MG63 (cell line): Measurements from ENCODE around the gene MT1H. TPM values are rescaled to one million over a fixed set of nuclear protein-coding genes. Genes with fewer than 3 reads are reported as not detected.
A peak's percentile ranks its signal among the peaks of the same experiment; 100 is the strongest.
"Not testable (repeated sequence)": the region's sequence is repeated elsewhere in the genome, so short reads cannot be mapped to it uniquely, and the experiment has no call there.

Experiments
- DNase-seq: peaks from one replicate; pipeline ENCODE4 v3.0.0-alpha.2; 2020
- H3K27me3 ChIP-seq: fragments of 250-450 bp; sonication (Bioruptor Pico); 2 replicates; pipeline ENCODE4 v1.5.1; 2020; ENCODE audit warnings: mild to moderate bottlenecking, moderate library complexity
- H3K36me3 ChIP-seq: fragments of 250-450 bp; sonication (Bioruptor Pico); 2 replicates; pipeline ENCODE4 v1.5.1; 2020; ENCODE audit warnings: mild to moderate bottlenecking, moderate library complexity
- H3K4me3 ChIP-seq: fragments of 250-450 bp; sonication (Bioruptor Pico); 2 replicates; pipeline ENCODE4 v1.5.1; 2020; ENCODE audit warnings: mild to moderate bottlenecking, moderate library complexity
- H3K9me3 ChIP-seq: fragments of 250-450 bp; sonication (Bioruptor Pico); 2 replicates; pipeline ENCODE4 v1.5.1; 2020; ENCODE audit warnings: mild to moderate bottlenecking, moderate library complexity
- total RNA-seq: library from RNA; depleted of rRNA; stranded (reverse); fragments of >200 nt; shearing (Covaris generic); gene quantifications from 2 replicates; pipeline ENCODE4 v1.2.3, GENCODE V29; 2014; ENCODE audit warnings: low replicate concordance

MT1H gene
- total RNA-seq, 1 experiment from 2014 or later = not detected

GRCh38 chr16:56690420-56691122 is 21.0 kb downstream of the MT1H start:
- H3K36me3 ChIP-seq = no peaks in the 10 kb centered on the region
- no peaks in the 10 kb centered on the region for H3K27me3 ChIP-seq
- no peak overlapping the region for H3K4me3 ChIP-seq
- no peak for DNase-seq
- H3K9me3 ChIP-seq = peaks cover 4% of the 10 kb centered on the region; the same call in 1 of the 2 replicates

DNA sequence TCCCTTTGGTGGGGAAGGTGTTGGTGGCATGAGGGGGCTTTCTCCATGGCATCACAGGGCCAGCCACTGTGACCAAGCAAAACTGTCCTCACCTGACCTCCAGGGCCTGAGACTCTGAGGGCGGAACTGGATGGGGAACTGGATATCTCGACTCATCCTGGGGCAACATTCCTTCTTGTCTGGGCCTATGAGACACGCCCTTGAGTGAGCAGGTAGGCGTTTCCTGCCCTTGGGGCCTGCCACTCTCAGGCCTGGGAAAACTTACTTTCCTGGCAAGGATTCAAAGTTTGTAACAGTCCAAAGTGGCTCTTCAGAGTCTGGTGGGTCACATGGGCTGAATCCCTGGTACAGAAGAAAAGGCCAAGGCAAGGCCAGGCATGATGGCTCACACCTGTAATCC is 22.3 kb downstream of the MT1H start:
- no peaks in the 10 kb centered on the region for H3K27me3 ChIP-seq
- no peak overlapping the region for H3K4me3 ChIP-seq
- no peaks in the 10 kb centered on the region for H3K36me3 ChIP-seq
- peaks cover 6% of the 10 kb centered on the region for H3K9me3 ChIP-seq
- DNase-seq = peak; percentile 75

- H3K36me3 ChIP-seq = no peaks in the 10 kb centered on the region
- H3K4me3 ChIP-seq = no peak overlapping the region
- no peak for DNase-seq
- H3K27me3 ChIP-seq = no peaks in the 10 kb centered on the region
- peaks cover 11% of the 10 kb centered on the region for H3K9me3 ChIP-seq
These were observed 25.6 kb downstream of the MT1H start for GRCh38 chr16:56695246-56695645.

GRCh38 chr16:56697456-56698155 is 28.0 kb downstream of the MT1H start:
- no peak for DNase-seq
- no peak overlapping the region for H3K4me3 ChIP-seq
- peaks cover 11% of the 10 kb centered on the region for H3K9me3 ChIP-seq
- H3K36me3 ChIP-seq = no peaks in the 10 kb centered on the region
- no peaks in the 10 kb centered on the region for H3K27me3 ChIP-seq

GRCh38 chr16:56700195-56700594 is 30.6 kb downstream of the MT1H start:
- H3K4me3 ChIP-seq = no peak overlapping the region
- DNase-seq = no peak
- peaks cover 11% of the 10 kb centered on the region for H3K9me3 ChIP-seq
- no peaks in the 10 kb centered on the region for H3K27me3 ChIP-seq
- H3K36me3 ChIP-seq = no peaks in the 10 kb centered on the region

DNA sequence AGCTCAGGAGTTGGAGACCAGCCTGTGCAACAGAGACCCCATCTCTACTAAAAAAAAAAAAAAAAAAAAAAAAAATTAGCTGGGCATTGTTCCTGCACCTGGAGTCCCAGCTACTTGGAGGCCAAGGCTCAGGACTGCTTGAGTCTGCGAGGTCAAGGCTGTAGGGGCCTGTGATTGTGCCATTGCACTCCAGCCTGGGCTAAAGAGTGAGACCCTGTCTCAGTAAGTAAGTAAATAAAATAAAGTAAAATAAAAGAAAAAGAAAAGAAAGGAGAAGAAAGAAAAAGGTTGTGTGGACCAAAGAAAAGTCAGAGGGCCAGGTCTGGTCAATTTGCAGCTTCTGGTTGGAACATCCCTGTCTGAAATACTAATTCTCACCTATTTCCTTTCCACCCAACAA is 31.0 kb downstream of the MT1H start:
- no peaks in the 10 kb centered on the region for H3K36me3 ChIP-seq
- peaks cover 10% of the 10 kb centered on the region for H3K9me3 ChIP-seq
- DNase-seq = no peak
- H3K4me3 ChIP-seq = no peak overlapping the region
- H3K27me3 ChIP-seq = no peaks in the 10 kb centered on the region

GRCh38 chr16:56701534-56701933 is 31.9 kb downstream of the MT1H start:
- no peaks in the 10 kb centered on the region for H3K27me3 ChIP-seq
- no peak overlapping the region for H3K4me3 ChIP-seq
- H3K9me3 ChIP-seq = peaks cover 7% of the 10 kb centered on the region
- DNase-seq = no peak
- H3K36me3 ChIP-seq = no peaks in the 10 kb centered on the region

DNA sequence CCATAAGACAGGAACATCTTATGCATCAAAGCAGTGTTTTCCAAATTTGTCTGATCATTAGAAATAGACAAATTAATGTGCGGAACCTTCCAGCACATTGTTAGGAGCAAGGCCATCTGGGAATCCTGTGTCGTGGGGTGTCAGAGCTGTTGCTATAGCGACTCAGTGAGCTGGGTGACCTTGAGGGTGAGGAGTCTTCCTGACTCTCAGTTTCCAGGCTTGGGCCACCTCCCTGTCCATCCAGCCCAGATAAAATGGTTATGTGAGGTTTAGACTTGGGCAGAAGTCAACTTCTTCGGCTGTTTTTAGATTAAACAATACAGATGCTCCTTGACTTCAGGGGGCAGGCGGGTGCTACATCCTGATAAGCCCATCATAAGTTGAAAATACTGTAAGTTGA is 33.2 kb downstream of the MT1H start:
- Histone ChIP-seq H3K4me3 (no peak overlapping the region), H3K9me3 (no peaks in the 10 kb centered on the region; the same call in 1 of the 2 replicates), H3K27me3 (no peaks in the 10 kb centered on the region), H3K36me3 (no peaks in the 10 kb centered on the region)
- DNase-seq = no peak

GRCh38 chr16:56708525-56709442 is 39.2 kb downstream of the MT1H start:
- DNase-seq = no peak
- Histone ChIP-seq H3K27me3 (no peaks in the 10 kb centered on the region), H3K9me3 (no peaks in the 10 kb centered on the region), H3K36me3 (no peaks in the 10 kb centered on the region), H3K4me3 (no peak overlapping the region)

- Histone ChIP-seq H3K9me3 (no peaks in the 10 kb centered on the region), H3K27me3 (no peaks in the 10 kb centered on the region), H3K4me3 (no peak overlapping the region), H3K36me3 (no peaks in the 10 kb centered on the region)
- no peak for DNase-seq
These were observed 39.9 kb downstream of the MT1H start for GRCh38 chr16:56709443-56710040.

- H3K9me3 ChIP-seq = no peaks in the 10 kb centered on the region
- H3K27me3 ChIP-seq = no peaks in the 10 kb centered on the region
- DNase-seq = no peak
- H3K36me3 ChIP-seq = no peaks in the 10 kb centered on the region
- no peak overlapping the region for H3K4me3 ChIP-seq
These were observed 40.6 kb downstream of the MT1H start for GRCh38 chr16:56710181-56710737.

DNA sequence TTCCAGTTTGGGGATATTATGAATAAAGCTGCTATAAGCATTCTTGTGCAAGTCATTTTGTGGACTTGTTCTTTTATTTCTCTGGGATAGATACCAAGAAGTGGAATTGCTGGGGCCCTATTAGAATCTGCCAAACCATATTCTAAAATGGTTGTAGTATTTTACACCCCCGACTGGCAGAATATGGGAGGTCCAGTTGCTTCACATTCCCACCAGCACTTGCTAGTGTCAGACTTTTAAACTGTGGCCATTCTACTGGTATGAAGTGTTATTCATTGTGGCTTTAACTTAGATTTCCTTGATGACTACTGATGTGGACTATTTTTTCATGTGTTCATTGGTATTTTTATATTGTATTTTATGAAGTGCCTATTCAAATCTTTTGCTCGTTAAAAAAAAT is 42.2 kb downstream of the MT1H start:
- H3K27me3 ChIP-seq = no peaks in the 10 kb centered on the region
- no peaks in the 10 kb centered on the region for H3K36me3 ChIP-seq
- no peak overlapping the region for H3K4me3 ChIP-seq
- DNase-seq = no peak
- no peaks in the 10 kb centered on the region for H3K9me3 ChIP-seq

GRCh38 chr16:56713794-56714193 is 44.2 kb downstream of the MT1H start:
- Histone ChIP-seq H3K27me3 (no peaks in the 10 kb centered on the region), H3K9me3 (no peaks in the 10 kb centered on the region), H3K4me3 (no peak overlapping the region), H3K36me3 (no peaks in the 10 kb centered on the region)
- no peak for DNase-seq

GRCh38 chr16:56715126-56715525 is 45.5 kb downstream of the MT1H start:
- H3K36me3 ChIP-seq = no peaks in the 10 kb centered on the region
- DNase-seq = no peak
- H3K9me3 ChIP-seq = no peaks in the 10 kb centered on the region
- no peaks in the 10 kb centered on the region; the same call in 1 of the 2 replicates for H3K27me3 ChIP-seq
- no peak overlapping the region for H3K4me3 ChIP-seq

DNA sequence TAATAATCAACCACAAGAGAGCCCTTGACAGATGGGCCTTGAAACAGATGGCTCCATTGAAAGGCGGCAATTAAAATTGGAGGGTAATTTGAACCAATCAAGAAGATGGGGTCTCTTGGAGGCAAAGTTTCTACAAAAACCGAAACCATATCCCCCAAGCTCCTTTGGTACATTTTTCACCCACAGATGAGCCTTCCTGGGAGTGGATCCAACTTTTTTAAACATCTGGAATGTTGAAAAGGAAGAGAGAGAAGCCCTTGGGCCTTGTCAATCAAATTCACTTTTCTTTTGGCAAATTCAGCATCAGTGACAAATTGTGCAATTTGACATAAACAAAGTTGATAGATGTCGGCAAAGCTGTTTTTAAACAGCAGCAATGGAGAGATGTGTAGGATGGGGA is 47.1 kb downstream of the MT1H start:
- Histone ChIP-seq H3K9me3 (no peaks in the 10 kb centered on the region), H3K36me3 (no peaks in the 10 kb centered on the region), H3K4me3 (no peak overlapping the region), H3K27me3 (peaks cover 8% of the 10 kb centered on the region; the same call in 1 of the 2 replicates)
- DNase-seq = no peak

DNA sequence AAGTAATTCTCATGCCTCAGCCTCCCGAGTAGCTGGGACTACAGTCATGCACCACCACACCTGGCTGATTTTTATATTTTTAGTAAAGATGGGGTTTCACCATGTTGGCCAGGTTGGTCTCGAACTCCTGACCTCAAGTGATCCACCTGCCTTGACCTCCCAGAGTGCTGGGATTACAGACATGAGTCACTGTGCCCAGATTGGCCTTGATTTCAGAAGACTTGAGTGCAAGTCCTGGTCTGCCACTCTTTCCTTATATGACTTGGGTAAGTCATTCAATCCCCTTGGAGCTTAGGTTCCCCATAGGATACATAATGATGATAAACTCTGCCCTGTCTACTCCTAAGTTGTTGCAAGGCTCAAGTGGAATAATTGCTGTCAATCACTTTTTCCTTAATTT is 47.9 kb downstream of the MT1H start:
- DNase-seq, H3K36me3 ChIP-seq, H3K27me3 ChIP-seq, H3K9me3 ChIP-seq, H3K4me3 ChIP-seq: not testable (repeated sequence)
